BE2C (cell line): Measurements from ENCODE around the gene RING1.
A peak's percentile ranks its signal among the peaks of the same experiment; 100 is the strongest.

Experiments
- DNase-seq: peaks from one replicate; pipeline ENCODE4 v3.0.0-alpha.2; 2020
- H3K27me3 ChIP-seq: fragments of 250-450 bp; sonication (Bioruptor Pico); 2 replicates; pipeline ENCODE4 v1.5.1; 2020; ENCODE audit warnings: mild to moderate bottlenecking
- H3K36me3 ChIP-seq: fragments of 250-450 bp; sonication (Bioruptor Pico); 2 replicates; pipeline ENCODE4 v1.5.1; 2020; ENCODE audit warnings: mild to moderate bottlenecking
- H3K4me1 ChIP-seq: fragments of 250-450 bp; sonication (Bioruptor Pico); 2 replicates; pipeline ENCODE4 v1.5.1; 2020
- H3K4me3 ChIP-seq: 2 replicates; pipeline ENCODE4 v1.5.1; 2011; ENCODE audit warnings: low read depth, low read length
- H3K9me3 ChIP-seq: fragments of 250-450 bp; sonication (Bioruptor Pico); 2 replicates; pipeline ENCODE4 v1.5.1; 2020
- TF ChIP-seq, protein P1 (sequence below): IDR thresholded peaks from 2 replicates; pipeline ENCODE4 v1.5.1; 2012; ENCODE audit warnings: mild to moderate bottlenecking, low read depth, low read length

The RING1 gene

DNA sequence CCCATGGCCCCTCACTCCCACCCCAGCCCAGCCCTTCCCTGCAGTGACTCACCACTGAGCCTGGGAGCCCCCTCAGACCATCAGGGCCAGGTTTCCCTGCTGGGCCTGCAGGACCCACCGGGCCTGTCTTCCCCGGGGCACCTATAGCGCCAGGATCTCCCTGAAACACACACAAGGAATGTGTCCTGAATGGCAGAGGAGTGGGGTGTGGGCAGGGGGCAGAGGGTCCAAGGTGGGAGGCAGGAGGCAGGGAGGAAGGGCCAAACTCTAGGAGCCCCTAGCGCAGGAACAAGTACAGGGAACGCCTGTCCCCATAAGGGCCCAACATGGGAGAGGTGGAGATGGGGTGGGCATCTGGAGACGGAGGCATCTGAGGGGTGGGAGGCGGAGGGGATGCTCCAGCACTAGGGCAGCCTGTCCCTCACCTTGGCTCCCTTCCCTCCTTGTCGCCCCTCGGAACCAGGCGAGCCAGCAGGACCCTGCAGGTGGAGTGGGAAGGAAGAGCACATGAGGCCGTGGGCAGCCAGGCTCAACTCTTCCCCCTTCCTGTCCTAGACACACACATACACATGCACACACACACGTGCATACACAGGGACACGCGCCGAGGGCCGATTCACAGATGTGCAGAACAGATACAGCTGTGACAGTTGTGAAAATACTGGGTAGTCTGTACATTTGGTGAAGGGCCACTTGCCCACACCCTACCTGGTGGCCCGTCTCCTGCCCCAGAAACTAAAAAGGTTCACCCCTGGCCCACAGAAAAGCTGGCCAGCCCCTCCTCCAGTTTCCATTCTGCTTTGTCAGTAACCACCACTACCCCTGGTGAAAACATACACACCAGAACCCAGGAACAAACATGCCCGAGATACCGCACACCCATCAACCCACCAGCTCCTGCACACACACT, 40.7 kb upstream of the RING1 start:
- TF ChIP-seq, protein P1, sequence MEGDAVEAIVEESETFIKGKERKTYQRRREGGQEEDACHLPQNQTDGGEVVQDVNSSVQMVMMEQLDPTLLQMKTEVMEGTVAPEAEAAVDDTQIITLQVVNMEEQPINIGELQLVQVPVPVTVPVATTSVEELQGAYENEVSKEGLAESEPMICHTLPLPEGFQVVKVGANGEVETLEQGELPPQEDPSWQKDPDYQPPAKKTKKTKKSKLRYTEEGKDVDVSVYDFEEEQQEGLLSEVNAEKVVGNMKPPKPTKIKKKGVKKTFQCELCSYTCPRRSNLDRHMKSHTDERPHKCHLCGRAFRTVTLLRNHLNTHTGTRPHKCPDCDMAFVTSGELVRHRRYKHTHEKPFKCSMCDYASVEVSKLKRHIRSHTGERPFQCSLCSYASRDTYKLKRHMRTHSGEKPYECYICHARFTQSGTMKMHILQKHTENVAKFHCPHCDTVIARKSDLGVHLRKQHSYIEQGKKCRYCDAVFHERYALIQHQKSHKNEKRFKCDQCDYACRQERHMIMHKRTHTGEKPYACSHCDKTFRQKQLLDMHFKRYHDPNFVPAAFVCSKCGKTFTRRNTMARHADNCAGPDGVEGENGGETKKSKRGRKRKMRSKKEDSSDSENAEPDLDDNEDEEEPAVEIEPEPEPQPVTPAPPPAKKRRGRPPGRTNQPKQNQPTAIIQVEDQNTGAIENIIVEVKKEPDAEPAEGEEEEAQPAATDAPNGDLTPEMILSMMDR = no peak
- no peaks in the 10 kb centered on the region for H3K9me3 ChIP-seq
- peaks cover 3% of the 10 kb centered on the region; the same call in 1 of the 2 replicates for H3K4me1 ChIP-seq
- no peaks in the 10 kb centered on the region for H3K27me3 ChIP-seq
- no peak overlapping the region for H3K4me3 ChIP-seq
- no peaks in the 10 kb centered on the region for H3K36me3 ChIP-seq
- DNase-seq = no peak

DNA sequence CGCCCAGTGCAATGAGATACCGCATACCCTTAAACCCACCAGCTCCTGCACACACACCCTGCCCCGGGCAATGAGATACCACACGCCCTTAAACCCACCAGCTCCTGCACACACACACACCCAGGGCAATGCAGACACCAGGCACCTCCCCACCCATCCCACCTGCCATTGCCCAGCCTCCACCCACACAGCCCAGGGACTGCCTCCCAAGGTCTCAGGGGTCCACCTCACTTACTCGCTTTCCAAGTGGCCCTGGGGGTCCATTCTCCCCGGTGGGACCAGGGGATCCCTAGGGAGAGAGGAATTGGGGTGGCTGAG, 40.1 kb upstream of the RING1 start:
- Histone ChIP-seq H3K36me3 (no peaks in the 10 kb centered on the region), H3K4me3 (no peak overlapping the region), H3K4me1 (peaks cover 3% of the 10 kb centered on the region; the same call in 1 of the 2 replicates), H3K9me3 (no peaks in the 10 kb centered on the region), H3K27me3 (no peaks in the 10 kb centered on the region)
- TF ChIP-seq, protein P1 = no peak
- no peak for DNase-seq

DNA sequence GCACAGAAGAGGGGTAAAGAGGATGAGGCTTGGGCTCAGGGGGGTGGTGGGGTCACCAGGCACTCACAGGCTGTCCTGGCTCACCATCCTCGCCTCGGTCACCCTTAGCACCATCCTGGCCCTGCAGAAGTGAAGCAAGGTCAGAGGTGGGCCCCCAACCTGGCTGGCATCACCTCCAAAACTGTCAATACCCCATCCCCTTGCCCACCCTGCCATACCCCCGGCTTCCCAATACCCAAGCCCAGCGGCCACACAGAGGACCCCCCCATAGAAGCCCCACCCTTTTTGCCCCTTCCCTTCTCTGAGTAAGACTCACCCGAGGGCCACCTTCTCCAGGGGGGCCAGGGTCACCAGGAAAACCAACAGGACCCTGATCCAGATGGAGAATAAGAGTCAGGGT, 39.7 kb upstream of the RING1 start:
- Histone ChIP-seq H3K27me3 (no peaks in the 10 kb centered on the region), H3K4me1 (peaks cover 3% of the 10 kb centered on the region; the same call in 1 of the 2 replicates), H3K9me3 (no peaks in the 10 kb centered on the region), H3K36me3 (no peaks in the 10 kb centered on the region), H3K4me3 (no peak overlapping the region)
- TF ChIP-seq, protein P1 = no peak
- DNase-seq = no peak

GRCh38 chr6:33169291-33170175, 38.8 kb upstream of the RING1 start:
- H3K4me3 ChIP-seq = no peak overlapping the region
- H3K36me3 ChIP-seq = no peaks in the 10 kb centered on the region
- no peak for DNase-seq
- H3K4me1 ChIP-seq = peaks cover 3% of the 10 kb centered on the region; the same call in 1 of the 2 replicates
- no peaks in the 10 kb centered on the region for H3K27me3 ChIP-seq
- no peaks in the 10 kb centered on the region for H3K9me3 ChIP-seq
- TF ChIP-seq, protein P1 = no peak

DNA sequence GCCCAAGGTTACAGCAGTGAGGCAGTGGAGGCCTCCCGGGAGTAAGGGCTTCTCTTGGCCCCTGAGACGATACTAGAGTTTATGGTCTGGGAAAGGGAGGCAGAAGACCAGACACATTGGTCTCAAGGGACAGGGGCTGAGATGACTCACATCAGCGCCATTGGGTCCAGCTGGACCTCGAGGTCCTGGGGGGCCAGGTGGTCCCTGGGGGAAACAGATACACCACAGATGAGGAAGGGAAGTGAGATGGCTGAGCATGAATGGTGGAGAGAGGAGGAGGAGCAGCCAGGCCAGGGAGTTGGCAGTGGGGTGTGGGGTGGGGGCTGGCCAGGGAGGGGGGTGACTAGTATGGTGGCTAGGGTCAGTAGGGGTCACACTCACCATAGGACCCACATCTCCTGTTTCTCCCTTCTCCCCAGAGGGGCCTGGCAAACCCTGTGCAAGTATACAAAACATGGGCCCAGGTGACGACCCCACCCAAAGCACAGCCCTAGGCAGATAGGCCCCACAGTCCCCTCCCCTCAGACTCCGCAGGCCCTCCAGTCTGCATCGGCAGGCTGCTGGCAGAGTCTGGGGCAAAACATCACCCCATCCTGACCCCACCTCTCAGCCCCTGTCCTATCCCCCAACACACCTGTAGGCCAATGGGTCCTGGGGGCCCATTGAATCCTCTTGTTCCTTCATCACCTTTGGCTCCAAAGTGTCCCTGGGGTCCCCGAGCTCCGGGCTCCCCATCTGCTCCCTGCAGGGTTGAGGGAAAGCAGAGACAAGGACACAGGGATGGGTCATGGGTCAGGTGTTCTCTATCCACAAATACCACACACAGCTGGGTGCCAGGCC, 37.9 kb upstream of the RING1 start:
- TF ChIP-seq, protein P1 = no peak
- H3K36me3 ChIP-seq = no peaks in the 10 kb centered on the region
- H3K9me3 ChIP-seq = no peaks in the 10 kb centered on the region
- peaks cover 3% of the 10 kb centered on the region; the same call in 1 of the 2 replicates for H3K4me1 ChIP-seq
- H3K4me3 ChIP-seq = no peak overlapping the region
- peak; percentile 27 for DNase-seq
- H3K27me3 ChIP-seq = no peaks in the 10 kb centered on the region
